Colon (tissue), 2 donors: ENCODE results near the gene TRMT112.

ENCODE experiments used
- FAIRE-seq: peaks from 2 replicates; lab custom pipeline; 2012; peaks lifted over from hg19 to GRCh38; lab: Jason Lieb, UNC
- donor health status: control.
- donor health status: control.

TRMT112 gene

DNA sequence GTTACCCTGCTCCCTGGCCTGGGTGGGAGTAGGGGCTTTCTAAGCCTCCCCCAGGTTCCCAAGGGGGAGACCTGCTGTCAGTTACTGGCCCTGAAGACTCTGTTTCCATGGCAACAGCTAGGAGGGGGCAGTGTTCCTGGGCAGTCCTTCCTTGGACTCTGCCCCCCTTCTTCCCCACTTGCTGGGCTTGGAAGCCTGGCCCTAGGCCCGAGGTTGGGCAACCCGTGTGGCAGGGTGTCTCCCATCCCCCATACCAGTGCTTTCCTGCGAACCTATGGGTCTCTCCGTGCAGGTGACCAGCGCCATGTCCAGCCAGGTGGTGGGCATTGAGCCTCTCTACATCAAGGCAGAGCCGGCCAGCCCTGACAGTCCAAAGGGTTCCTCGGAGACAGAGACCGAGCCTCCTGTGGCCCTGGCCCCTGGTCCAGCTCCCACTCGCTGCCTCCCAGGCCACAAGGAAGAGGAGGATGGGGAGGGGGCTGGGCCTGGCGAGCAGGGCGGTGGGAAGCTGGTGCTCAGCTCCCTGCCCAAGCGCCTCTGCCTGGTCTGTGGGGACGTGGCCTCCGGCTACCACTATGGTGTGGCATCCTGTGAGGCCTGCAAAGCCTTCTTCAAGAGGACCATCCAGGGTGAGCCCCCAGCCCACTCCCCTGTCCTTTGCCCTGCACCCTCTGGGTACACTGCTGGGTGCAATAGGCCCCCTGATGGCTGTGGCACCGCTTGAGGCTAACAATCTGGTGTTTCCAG, 10.3 kb downstream of the TRMT112 start:
- no peak for FAIRE-seq

DNA sequence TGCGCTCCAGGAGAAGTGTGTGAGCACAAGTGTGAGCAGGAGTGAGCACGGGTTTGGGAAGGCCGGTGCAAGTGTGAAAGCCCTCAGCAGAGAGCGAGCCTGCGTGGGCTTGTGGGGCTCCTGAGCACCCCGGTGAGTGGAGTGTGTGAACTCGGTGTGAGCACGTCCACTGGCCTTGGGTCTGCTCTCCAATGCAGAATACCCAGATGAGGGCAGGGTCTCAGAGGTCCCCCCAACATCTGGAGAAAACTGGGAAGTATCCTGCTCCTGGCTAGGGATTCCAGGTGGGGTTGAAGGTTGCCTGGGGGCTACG, 10.8 kb downstream of the TRMT112 start:
- no peak for FAIRE-seq

DNA sequence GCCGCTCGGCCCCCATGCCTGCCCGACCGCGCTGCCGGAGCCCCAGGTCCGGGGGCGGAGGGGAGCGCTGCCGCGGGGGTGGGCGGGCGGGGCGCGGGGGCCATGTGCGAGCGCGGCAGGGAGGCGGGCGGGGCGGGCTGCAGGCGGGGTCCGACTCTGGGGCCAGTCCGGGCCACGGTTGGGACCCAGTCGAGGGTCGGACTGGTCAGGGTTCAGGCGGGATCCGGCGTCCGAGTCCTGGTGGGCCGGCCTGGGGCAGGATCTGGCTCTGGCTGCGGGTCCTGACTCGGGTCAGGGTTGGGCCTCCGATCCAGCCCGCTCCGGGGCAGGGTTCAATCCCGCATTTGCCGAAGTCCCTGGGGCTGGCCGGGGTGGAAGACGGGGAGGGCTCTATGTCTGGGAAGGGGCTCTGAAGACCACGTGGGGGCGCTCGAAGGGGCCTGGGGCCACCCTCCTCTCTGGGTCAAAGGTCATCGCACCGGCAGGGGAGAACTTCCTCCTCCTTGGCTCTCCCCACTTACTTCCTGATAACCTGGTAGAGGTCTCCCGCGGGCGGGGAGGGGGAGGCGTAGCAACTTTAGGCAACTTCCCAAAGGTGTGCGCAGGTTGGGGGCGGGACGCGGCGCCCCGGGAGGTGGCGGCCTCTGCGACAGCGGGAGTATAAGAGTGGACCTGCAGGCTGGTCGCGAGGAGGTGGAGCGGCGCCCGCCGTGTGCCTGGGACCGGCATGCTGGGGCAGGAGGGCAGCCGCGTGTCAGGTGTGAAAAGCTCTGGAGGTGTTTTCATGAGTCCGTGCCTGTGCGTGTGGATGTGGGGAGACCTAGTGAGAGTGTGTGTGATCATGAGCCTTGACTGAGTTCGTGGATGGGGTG, 11.4 kb downstream of the TRMT112 start:
- FAIRE-seq: no peak

DNA sequence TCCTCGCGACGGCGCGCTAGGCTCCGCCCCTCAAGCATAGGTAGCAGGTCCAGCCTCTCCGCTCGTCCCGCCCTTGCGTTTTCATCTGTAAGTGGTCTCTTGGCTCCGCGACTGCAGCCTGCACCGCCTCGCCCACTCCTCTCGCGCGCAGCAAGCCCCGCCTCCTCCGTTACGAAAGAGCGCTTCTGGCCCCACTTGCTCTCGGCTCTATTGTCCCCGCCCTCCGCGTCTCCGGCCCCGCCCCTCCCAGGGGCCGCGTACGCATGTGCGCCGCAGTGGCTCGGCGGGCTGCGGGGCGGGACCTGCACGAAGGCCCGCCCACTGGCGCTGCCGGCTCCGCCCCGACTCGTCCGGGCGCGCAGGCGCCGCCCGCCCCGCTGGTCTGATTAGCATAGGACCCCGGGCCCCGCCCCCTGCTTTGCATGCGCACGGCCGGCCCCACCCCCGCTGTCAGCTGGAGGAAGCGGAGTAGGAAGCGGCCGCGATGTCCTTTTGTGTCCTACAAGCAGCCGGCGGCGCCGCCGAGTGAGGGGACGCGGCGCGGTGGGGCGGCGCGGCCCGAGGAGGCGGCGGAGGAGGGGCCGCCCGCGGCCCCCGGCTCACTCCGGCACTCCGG, 12.2 kb downstream of the TRMT112 start, which contains the start of gene ESRRA:
ESRRA (plus strand) TSS at position 450 of the 616 bp plus-strand sequence. CDS start 1,656 bp downstream, outside the sequence.
- FAIRE-seq: no peak

DNA sequence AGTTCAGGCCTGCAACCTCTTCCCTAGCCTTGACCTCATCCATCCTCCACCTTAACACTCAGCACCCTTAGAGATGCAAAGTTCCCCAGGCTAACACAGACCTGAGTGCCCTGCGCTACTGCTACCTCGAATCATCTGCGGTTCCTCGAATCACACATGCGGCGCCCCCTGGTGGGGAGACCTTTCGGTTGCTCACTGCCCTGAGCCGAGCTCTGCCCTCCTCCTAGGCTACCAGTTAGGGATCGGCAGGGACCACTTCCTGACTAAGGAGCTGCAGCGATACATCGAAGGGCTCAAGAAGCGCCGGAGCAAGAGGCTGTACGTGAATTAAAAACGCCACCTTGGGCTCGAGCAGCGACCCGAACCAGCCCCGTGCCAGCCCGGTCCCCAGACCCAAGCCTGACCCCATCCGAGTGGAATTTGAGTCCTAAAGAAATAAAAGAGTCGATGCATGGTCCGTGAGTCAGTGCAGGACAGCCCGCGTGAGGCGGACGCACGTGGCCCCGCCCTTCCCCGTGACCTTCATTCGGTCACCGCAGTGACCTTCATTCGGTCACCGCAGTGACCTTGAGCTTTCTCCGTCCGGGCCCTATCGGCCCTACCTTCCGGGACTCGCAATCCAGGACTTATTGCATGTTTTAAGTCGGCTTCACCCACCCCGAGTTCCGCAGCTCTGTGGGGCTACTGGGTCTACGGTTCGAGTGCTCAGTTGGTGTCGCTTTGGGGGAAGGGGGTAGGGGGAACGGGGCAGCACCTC, 12.9 kb downstream of the TRMT112 start:
- no peak for FAIRE-seq

DNA sequence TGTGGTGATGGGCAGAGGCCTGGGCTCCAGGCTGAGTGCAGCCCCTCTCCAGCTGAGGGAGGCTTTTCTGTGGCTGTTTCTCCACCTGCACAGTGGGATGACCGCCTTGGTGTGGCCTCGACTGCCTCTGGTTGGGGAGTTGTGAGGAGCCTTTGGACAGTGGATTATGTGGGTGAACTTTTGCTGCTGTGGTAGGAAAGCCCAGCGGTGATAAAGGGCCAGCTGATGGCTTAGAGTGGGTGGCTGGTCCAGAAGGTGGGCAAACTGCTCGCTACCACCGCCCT, 13.4 kb downstream of the TRMT112 start:
- FAIRE-seq: no peak

DNA sequence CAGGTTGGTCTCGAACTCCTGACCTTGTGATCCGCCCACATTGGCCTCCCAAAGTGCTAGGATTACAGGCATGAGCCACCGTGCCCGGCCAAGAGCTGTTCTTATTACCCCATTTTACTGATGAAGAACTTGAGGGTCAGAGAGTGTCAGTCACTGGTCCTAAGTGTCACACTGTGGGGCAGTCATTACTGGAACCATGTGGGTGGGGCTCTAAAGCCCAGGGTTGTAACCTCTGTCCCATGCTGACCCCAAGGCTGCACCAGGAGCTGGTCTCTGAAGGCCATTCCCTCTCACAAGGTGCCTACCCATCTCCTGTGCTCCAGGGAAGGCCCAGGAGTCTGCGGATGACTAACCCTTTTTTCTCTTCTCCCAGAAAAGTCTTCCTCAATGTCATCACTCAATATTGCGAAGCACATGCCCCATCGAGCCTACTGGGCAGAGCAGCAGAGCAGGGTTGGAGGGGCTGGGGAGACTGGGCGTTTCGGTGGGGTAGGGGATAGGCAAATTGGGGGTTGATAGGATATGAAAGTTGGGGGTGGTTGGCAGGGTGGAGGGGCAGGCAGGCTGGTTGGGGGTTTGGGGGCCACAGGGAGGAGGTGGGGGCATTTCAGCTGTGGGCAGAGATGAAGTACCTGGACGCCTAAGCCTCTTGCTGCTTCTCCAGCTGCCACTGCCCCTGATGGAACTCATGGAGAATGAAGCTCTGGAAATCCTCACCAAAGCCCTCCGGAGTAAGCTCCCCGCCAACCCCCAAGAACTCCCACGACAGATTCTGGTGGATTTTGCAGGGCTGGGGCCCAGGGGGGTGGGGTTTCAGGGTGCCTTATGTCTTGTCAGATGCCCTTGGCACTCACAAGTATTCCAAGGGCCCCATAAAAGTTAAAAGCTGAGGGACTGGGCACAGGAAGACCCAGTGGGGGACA, 14.0 kb downstream of the TRMT112 start:
- no peak for FAIRE-seq

DNA sequence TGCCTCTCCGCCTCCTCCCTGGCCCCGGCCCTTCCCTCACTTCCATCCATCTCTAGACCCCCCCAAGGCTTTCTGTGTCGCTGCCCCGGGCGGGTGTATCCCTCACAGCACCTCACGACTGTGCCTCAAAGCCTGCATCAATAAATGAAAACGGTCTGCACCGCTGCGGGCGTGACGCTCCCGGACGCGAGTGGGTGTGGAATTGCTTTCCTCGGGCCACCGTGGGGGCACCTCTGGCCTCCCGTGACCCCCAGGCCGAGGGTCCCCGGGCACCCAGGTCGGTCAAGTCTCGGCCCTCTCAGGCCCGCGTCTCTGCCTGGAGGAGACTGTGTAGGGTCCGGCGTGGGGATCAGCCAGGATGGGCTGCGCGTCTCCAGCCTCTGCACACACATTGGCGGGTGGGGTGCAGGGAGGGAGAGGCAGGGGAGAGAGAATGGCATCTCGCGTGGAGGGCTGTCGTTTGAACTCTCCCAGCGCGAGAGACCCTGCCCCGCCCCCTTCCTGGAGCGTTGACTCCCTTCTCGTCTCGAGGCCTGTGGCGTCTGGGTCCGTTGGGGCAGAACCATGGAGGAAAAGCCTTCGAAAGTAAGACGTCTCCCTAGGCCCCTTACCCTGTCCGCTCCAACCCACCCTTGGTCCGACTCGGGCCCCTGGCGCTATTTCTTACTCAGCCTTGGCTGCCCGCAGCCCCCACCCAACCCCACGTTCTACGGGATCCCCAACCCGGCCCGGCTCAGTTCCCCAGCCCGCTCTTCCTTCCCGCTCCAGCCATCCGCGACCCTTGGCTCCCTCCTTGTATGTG, 17.3 kb downstream of the TRMT112 start, which contains the start of gene CATSPERZ:
CATSPERZ (plus strand) TSS at position 512 of the 802 bp plus-strand sequence; CDS start at position 565, 53 bp downstream.
- no peak for FAIRE-seq

DNA sequence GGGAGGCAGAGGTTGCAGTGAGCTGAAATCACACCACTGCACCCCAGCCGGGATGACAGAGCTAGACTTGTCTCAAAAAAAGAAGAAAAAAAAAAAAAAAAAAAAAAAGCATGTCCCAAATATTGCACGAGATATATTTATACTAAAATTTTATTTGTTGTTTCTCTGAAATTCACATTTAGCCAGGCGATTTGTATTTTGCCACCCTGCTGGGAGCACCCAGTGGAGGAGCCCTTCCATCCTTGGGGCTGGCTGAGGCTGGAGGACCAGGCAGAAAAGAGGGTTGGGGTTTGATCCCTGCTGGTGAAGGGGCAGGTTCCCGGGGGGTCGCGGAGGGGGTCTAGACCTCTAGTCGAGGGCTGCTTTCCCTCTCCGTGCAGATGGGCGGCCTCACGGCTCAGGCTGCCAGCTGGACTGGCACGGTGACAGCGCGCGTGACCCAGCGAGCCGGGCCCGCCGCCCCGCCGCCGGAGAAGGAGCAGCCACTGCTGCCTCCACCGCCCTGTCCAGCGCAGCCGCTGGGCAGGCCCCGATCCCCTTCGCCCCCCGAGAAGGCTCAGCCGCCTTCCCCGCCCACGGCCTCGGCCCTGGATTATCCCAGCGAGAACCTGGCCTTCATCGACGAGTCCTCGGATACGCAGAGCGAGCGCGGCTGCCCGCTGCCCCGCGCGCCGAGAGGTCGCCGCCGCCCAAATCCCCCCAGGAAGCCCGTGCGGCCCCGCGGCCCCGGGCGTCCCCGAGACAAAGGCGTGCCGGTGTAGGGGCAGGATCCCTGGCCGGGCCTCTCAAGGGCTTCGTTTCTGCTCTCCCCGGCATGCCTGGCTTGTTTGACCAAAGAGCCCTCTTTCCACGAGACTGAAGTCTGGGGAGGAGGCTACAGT, 18.2 kb downstream of the TRMT112 start:
- no peak for FAIRE-seq

DNA sequence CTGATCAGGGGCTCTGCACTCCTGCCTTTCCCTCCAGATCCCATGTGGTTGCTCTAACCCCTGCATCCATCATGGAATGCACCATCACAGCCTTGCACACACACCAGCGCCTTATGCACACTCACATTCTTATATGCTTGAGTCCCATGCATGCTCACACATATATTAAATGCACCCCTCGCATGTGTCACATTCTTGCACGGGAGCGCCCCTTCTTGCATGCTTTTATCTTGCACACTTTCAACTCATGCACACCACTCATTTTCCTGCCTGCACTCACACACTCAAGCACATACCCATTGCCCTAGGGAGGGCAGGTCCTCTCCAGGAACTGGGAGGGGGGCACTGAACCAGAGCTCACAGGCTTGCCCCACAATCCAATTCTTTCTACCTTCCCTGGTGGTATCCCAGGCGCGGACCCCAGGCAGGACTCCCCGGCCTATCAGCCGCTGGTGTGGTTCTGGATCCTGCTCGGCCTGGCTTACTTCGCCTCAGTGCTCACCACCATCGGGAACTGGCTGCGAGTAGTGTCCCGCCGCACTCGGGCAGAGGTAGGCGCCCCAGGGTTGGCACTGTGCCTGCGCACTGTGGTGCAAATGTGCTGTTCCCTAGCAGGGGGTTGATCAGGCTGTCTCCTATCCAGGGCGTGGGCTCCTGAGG, 19.5 kb downstream of the TRMT112 start:
- FAIRE-seq: no peak

DNA sequence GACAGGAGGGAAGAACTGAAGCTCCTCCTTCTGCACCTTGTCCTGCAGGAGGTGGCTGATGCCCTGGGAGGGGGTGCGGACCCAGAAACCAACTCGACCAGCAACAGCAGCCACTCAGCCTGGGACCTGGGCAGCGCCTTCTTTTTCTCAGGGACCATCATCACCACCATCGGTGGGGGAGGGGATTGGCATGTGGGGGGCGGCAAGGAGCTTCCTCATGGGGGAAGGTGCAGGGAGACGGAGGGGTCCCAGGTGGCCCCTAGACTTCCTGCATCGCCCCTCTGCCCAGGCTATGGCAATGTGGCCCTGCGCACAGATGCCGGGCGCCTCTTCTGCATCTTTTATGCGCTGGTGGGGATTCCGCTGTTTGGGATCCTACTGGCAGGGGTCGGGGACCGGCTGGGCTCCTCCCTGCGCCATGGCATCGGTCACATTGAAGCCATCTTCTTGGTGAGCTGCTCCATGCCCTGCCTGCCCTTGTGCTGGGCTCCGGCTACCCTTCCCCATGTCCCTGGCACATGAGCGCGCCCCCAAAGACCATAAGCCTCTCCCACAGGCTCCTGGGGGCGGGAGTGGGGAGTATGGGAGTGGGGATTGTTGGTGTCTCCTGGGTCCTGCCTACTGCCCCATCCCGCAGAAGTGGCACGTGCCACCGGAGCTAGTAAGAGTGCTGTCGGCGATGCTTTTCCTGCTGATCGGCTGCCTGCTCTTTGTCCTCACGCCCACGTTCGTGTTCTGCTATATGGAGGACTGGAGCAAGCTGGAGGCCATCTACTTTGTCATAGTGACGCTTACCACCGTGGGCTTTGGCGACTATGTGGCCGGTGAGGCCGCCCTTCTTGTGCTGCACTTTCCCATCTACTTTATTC, 20.3 kb downstream of the TRMT112 start:
- FAIRE-seq: no peak

DNA sequence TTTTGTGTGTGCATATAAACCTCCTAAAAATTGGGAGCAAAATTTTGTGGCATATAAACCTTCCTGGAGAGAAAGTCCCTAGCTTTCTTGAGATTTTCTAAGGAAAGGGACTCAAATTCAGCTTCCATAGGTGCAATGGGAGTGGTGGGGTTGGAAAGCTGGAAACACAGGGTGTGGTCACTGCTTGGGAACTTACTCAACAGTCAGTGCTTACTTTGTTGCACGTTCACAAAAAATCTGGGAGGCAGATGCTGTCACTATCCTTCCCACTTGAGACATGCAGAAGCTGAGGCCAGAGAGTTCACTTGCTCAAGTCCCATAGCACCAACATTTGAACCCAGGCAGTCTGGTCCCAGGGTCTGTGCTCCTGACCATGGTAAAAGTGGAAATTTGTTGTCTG, 21.1 kb downstream of the TRMT112 start:
- FAIRE-seq: no peak

DNA sequence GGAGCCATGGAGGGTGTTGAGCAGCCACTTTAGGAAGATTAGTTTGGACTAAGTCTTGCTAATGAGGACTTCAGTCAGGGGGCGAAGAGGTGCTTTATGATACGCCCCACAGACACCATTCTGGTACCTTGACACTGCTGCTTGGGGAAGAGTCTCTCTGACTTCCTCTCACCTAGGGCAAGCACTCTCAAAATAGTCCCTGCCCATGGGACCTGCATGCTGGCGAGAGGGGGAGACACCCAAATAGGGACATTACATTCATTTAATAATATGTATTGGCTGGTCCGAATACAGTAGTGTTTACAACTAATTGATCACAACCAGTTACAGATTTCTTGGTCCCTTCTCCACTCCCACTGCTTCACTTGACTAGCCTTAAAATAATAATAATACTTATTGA, 21.6 kb downstream of the TRMT112 start:
- no peak for FAIRE-seq

DNA sequence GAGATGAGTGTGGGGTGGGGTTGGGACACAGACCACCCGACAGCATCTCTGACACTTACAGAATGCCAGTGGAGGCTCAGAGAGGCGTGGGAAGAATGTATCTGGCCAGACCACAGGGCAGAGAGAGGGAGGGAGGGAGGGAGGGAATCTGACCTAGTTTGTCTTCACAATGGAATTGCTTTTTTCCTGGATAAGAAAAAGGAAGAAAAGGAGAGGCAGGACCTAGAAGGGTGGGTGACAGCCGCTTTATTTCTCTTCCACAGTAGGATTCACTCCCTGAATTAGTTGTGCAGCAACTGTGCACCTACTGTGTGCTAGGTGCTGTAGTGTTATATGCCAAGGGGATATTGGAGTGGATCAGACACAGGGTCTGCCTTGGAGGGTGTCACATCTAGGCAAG, 22.6 kb downstream of the TRMT112 start:
- FAIRE-seq: no peak

DNA sequence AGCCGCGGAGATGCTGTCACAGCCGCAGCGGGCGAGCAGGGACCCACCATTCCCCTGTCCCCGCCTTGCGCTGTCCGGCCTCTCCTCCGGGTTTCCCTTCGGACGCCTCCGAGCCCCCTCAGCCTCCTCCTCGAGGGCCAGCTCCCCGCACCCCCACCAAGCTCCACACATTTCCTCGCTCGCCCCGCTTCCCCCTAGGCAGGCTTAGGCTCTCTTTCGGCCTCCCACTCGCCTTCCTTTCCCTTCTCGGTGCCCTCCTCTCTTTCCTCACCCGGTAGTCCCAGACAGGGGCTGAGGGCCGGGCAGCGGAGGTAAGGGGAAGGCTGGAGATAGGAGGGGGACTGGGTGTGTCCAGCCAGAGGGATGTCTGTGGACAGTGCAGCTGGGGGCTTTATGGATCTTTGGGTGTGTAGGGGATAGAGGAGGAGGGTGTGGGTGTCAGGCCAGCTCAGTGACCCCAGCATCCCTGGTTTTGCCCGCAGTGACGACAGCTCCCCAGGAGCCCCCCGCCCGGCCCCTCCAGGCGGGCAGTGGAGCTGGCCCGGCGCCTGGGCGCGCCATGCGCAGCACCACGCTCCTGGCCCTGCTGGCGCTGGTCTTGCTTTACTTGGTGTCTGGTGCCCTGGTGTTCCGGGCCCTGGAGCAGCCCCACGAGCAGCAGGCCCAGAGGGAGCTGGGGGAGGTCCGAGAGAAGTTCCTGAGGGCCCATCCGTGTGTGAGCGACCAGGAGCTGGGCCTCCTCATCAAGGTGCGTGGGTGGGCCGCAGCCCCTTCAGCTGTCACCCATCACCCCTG, 24.7 kb downstream of the TRMT112 start:
- no peak for FAIRE-seq

DNA sequence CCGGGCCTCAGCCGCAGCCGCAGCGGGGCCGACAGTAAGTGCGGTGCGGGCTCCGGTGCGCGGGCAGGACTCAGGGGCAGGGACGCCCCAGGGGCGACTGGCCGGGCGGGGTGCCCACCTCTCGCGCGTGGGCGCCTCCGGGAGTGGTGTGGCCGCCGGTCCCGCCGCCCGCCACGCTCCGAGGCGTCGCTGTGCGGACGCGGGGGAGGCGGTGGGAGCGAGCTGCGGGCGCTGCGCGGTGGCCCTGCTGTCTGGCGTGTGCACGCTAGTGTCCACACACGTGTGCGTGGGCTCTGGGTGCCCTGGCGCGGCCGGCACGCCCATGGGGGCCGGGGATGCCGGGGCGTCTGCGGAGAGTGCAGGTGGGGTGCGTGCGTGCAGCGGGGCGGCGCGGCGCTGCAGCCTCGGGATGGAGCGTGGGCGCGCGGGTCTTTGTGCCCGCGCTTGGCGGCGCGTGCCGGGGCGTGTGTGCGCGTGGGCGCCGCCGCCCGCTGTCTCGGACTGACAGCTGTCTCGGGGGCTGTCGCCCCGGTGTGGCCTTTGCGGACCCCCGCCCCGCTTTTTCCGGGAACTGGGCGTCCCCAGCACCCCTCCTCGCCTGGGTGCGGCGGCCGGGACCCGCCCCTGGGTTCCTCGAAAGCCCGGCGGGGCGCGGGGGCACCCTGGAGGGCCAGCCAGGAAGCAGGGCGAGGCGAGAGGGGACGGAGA, 25.5 kb downstream of the TRMT112 start:
- no peak for FAIRE-seq
